GM12864 (cell line): ENCODE data around the gene CAMKV.

Experiments
- DNase-seq: peaks from one replicate; pipeline ENCODE4 v3.0.0-alpha.2; 2011; ENCODE audit warnings: low read depth
- H3K4me3 ChIP-seq: 2 replicates; pipeline ENCODE4 v1.5.1; 2011; ENCODE audit warnings: mild to moderate bottlenecking, low read depth, low read length, control low read depth
- TF ChIP-seq, protein P1 (sequence below): IDR thresholded peaks from 2 replicates; pipeline ENCODE4 v1.5.1; 2011; ENCODE audit warnings: low read depth, mild to moderate bottlenecking, moderate library complexity, low read length, control low read depth, inconsistent platforms; ENCODE audit errors: missing control alignments

The CAMKV gene

DNA sequence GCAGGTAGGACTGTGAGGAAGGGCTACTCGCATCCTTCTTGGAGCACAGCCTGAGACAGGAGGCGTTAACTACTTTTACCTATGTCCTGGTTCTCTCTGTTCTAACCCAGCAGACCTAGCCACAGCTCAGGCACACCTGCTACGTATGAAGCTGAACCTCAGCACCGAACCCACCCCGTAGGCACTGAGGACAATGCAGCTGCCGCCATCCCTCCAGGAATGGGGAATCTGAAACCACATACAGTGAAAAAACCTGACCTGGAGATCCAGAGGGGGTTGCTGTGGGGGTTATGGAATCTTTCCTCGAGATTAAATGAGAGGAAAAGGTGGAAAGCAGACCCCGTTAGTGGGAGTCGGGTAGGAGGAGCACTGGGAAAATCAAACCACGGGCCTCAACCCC is 19.6 kb upstream of the CAMKV start:
- TF ChIP-seq, protein P1, sequence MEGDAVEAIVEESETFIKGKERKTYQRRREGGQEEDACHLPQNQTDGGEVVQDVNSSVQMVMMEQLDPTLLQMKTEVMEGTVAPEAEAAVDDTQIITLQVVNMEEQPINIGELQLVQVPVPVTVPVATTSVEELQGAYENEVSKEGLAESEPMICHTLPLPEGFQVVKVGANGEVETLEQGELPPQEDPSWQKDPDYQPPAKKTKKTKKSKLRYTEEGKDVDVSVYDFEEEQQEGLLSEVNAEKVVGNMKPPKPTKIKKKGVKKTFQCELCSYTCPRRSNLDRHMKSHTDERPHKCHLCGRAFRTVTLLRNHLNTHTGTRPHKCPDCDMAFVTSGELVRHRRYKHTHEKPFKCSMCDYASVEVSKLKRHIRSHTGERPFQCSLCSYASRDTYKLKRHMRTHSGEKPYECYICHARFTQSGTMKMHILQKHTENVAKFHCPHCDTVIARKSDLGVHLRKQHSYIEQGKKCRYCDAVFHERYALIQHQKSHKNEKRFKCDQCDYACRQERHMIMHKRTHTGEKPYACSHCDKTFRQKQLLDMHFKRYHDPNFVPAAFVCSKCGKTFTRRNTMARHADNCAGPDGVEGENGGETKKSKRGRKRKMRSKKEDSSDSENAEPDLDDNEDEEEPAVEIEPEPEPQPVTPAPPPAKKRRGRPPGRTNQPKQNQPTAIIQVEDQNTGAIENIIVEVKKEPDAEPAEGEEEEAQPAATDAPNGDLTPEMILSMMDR = no peak
- no peak overlapping the region for H3K4me3 ChIP-seq
- no peak for DNase-seq

DNA sequence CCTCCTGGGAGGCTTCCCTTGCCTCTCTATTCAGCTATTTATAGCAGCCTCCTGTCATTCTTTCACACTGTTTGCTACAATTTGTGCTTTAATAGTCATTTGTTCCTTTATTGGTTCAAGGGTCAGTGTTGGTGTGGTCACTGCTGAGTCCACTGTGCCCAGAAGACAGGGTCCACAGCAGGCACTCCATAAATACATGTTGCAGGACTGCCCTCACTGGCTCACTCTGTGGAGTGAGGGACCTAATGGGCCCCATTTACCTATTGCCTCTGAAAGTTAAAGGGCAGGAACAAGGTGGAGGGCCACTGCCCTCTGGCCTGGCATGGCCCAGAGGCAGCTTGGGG is 17.2 kb upstream of the CAMKV start:
- H3K4me3 ChIP-seq = no peak overlapping the region
- TF ChIP-seq, protein P1 = no peak
- DNase-seq = no peak

DNA sequence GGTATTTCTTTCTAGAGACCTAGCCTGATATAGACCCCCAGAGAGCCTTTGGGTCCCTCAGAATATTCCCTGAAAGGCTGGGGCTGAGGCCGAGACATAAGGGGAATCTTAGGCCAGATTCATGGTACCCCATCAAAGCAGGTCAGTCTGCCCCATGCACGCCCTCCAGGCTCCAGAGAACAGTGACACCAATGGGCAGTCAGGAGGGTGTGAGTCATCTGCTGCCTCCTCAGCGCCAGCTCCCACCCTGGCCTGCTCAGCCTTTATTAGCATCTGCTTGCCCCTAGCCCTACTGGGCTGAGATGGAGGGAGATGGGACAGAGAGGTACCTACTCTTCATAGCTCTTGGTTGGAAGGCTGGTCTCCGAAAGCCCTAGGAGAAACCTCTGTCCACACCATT is 14.3 kb upstream of the CAMKV start:
- DNase-seq = no peak
- TF ChIP-seq, protein P1 = no peak
- H3K4me3 ChIP-seq = no peak overlapping the region

DNA sequence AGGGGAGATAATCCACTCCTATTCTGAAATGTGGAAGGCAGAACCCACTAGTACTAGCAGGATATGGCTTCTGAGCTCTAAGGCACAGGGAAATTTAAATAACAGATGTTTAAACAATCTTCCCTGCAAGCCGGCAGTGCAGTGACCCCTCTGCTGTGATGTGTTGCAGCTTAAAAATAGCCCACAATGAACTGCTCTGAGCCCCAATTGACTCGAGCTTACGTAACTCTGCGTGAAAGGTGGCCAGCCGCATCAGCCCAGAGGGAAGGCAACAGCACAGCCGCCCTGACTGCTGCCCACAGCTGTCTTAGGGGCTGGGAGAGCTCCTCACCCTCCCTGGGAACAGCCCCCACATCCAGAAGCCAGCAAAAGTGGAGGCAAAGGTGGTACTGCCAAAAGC is 12.5 kb upstream of the CAMKV start:
- DNase-seq = no peak
- TF ChIP-seq, protein P1 = no peak

DNA sequence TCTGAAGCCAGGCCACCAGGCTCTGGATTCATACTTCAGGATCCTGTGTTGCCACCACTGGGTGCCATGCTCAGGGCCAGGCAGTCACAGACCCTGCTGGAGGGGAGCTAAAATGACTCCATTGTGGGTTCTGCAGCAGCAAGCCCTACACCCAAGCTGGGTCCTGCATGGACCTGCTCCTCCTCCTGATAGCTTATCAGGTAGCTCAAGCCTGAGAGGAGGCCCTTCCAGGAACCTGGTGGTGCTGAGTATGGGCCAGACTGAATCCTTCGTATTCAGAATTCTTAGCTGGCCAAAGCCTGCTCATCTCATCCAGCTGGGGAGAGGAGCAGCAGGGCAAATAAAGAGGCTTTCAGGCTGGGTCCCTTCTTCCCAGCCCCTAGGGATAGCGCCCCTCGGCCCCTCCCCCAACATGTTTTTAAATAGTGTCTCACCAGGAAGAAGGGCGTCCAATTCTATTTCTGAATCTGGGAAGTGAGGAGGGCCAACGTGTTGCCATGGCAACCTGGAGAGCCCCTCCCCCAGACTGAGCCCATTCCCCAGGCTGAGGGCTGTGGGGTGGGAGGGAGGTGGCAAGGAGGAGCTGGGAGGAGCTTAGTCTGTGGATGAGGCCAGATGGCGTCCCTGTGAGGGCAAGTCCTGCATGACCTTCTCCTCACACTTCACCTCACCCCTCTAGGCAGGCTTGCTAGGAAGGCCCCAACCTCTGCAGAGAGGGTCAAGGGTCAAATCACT is 11.0 kb upstream of the CAMKV start:
- H3K4me3 ChIP-seq = no peak overlapping the region
- TF ChIP-seq, protein P1 = no peak
- DNase-seq = no peak

More for the DNA sequence above, 12.5 kb upstream of the CAMKV start:
- H3K4me3 ChIP-seq = no peak overlapping the region

DNA sequence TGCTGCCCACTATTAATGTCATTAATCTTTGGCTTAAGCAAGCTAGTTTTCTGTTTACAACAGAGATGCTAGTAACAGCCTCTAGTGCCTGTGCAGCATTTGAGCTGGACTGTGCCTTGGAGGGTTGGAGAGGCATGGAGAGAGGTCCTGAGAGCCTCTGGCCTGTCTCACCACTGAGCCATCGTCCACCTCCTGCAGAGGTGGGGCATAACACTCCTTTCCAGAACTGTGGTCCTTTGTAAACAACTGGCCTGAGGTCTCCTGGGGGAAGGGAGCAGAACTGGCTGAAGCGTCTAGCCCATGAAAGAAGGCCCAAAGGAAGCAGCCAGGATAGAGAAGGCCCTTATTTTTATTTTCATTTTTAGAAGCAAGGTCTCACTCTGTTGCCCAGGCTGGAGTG is 10.0 kb upstream of the CAMKV start:
- DNase-seq = no peak
- TF ChIP-seq, protein P1 = no peak
- no peak overlapping the region for H3K4me3 ChIP-seq

DNA sequence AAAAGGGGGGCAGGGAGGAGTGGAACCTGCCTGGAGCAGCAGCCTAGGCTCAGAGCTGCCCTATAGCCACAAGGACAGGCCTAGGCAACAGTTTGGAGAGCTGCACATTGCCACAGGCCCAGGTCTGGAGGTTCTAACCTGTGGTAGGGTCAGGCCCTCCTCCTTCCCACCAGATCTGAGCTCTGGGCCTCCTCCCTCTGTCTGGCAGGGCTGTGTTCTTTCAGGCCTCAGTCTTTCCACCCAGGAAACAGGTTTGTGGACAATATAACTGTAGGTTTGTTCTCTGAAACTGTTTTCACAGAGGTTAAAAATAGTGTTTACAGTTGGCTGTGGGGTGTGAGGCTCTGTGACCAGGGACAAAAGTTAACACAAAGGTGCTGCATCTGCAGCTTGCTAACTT is 9.0 kb upstream of the CAMKV start:
- H3K4me3 ChIP-seq = no peak overlapping the region
- TF ChIP-seq, protein P1 = no peak
- DNase-seq = no peak
